GM12878 (cell line): ENCODE data around the gene IL11. TPM values are rescaled to one million over a fixed set of nuclear protein-coding genes. Genes with fewer than 3 reads are reported as not detected.

Experiments
- ATF7 ChIP-seq: fragments of 450-650 bp; IDR thresholded peaks from 2 replicates; pipeline ENCODE4 v1.6.1; 2016; ENCODE audit warnings: low read depth, mild to moderate bottlenecking
- BACH1 ChIP-seq: fragments of 450-650 bp; IDR thresholded peaks from 2 replicates; pipeline ENCODE4 v1.6.1; 2017; ENCODE audit warnings: mild to moderate bottlenecking, borderline replicate concordance
- CBX5 ChIP-seq: sonication (generic); IDR thresholded peaks from 2 replicates; pipeline ENCODE4 v1.6.1; 2016; ENCODE audit warnings: low read depth, moderate library complexity, mild to moderate bottlenecking, inconsistent platforms
- E2F8 ChIP-seq: fragments of 450-650 bp; IDR thresholded peaks from 2 replicates; pipeline ENCODE4 v1.6.1; 2018; ENCODE audit warnings: mild to moderate bottlenecking, low read depth, moderate library complexity; ENCODE audit not compliant: partially characterized antibody
- EED ChIP-seq: sonication (generic); IDR thresholded peaks from 2 replicates; pipeline ENCODE4 v1.6.1; 2016; ENCODE audit warnings: antibody characterized with exemption, low read depth
- FOXK2 ChIP-seq: fragments of 450-650 bp; IDR thresholded peaks from 2 replicates; pipeline ENCODE4 v1.6.1; 2017; ENCODE audit warnings: mild to moderate bottlenecking, moderate library complexity
- HSF1 ChIP-seq: fragments of 150-350 bp; IDR thresholded peaks from 2 replicates; pipeline ENCODE4 v1.6.1; 2014; ENCODE audit warnings: mild to moderate bottlenecking, low read depth, low read length
- JUNB ChIP-seq: IDR thresholded peaks from 2 replicates; pipeline ENCODE4 v1.6.1; 2016; ENCODE audit warnings: antibody characterized with exemption, mild to moderate bottlenecking
- MTA2 ChIP-seq: fragments of 450-650 bp; IDR thresholded peaks from 2 replicates; pipeline ENCODE4 v1.6.1; 2016; ENCODE audit warnings: low read depth, mild to moderate bottlenecking, moderate library complexity
- NR2C2 ChIP-seq: IDR thresholded peaks from 2 replicates; pipeline ENCODE4 v1.6.1; 2011; ENCODE audit warnings: borderline replicate concordance, low read depth; ENCODE audit not compliant: control insufficient read depth, insufficient read length
- PAX5 ChIP-seq: IDR thresholded peaks from 2 replicates; pipeline ENCODE4 v1.6.1; 2011; ENCODE audit warnings: low read depth, low read length, borderline replicate concordance
- RELB ChIP-seq: fragments of 450-650 bp; IDR thresholded peaks from 2 replicates; pipeline ENCODE4 v1.6.1; 2017; ENCODE audit warnings: low read depth, mild to moderate bottlenecking, moderate library complexity
- RFX5 ChIP-seq: IDR thresholded peaks from 2 replicates; pipeline ENCODE4 v1.6.1; 2011; ENCODE audit warnings: low read depth, low read length, improper control_type of control experiment
- SUZ12 ChIP-seq: fragments of 200-600 bp; sonication (generic); IDR thresholded peaks from one replicate; pipeline ENCODE4 v1.6.1; 2018; ENCODE audit warnings: antibody characterized with exemption, mild to moderate bottlenecking; ENCODE audit not compliant: unreplicated experiment
- TAF1 ChIP-seq: IDR thresholded peaks from 2 replicates; pipeline ENCODE4 v1.6.1; 2011; ENCODE audit warnings: mild to moderate bottlenecking, low read depth, low read length, borderline replicate concordance
- polyA plus RNA-seq, 11 experiments: library from polyadenylated mRNA; depleted of rRNA in 4 of 11; unstranded in 6 of 11; stranded (reverse) in 5 of 11; fragments of >200 nt; fragmentation: Nextera tagmentation in 4 of 11; fragmentation: Illumina TruSeq in 1 of 11; extraction: Ambion mirVana in 4 of 11; extraction: Trizol in 1 of 11; gene quantifications; 1 replicate in 1 of 11; 2 replicates in 10 of 11; pipeline versions ENCODE4 v1.2.1 to v1.2.3, GENCODE V29; 2011 to 2016; ENCODE audit warnings: inconsistent platforms in 2 of 11, missing spikeins in 2 of 11, low read depth in 1 of 11
- total RNA-seq, 4 experiments: library from RNA; depleted of rRNA in 3 of 4; stranded (reverse); fragments of >200 nt in 3 of 4; fragmentation: Illumina TruSeq in 1 of 4; extraction: Trizol in 1 of 4; gene quantifications; 2 replicates each; pipeline versions ENCODE4 v1.2.1 to v1.2.3, GENCODE V29; 2013 to 2021

Gene IL11
- total and polyA plus RNA-seq, 10 of the 15 experiments (the other 5 are each of a cell fraction or from before 2014, with no cell fraction given) = 0.15 TPM; not detected in 9

GRCh38 chr19:55398200-55398925 lies 28.1 kb upstream of the IL11 start (continued):
- TF ChIP-seq E2F8 (no peak), CBX5 (0 out of 2 replicates have a peak, but pooled peaks have one; percentile 38), ATF7 (0 out of 2 replicates have a peak, but pooled peaks have one; percentile 23), SUZ12 (no peak), HSF1 (no peak), MTA2 (no peak), RELB (no peak), TAF1 (no peak), PAX5 (no peak), NR2C2 (no peak), BACH1 (no peak), RFX5 (no peak), EED (no peak), FOXK2 (no peak), JUNB (peak; percentile 53; the same call in 1 of the 2 replicates)
